Mucosa of gallbladder (tissue), 1 donor: Measurements from ENCODE around the gene ZSWIM5. TPM values are rescaled to one million over a fixed set of nuclear protein-coding genes. Genes with fewer than 3 reads are reported as not detected.
A peak's percentile ranks its signal among the peaks of the same experiment; 100 is the strongest.
"Not testable (repeated sequence)": the region's sequence is repeated elsewhere in the genome, so short reads cannot be mapped to it uniquely, and the experiment has no call there.

Experiments used
- DNase-seq: peaks from one replicate; pipeline ENCODE4 v3.0.0-alpha.2; 2020; ENCODE audit warnings: low spot score
- total RNA-seq: library from RNA; stranded (reverse); gene quantifications from one replicate; pipeline ENCODE4 v1.2.1, GENCODE V29; 2021
- donor health status: DM: no; HTN: no; CAD: no.

Gene ZSWIM5
- total RNA-seq, 1 donor from 2014 or later, result 4.4 TPM

GRCh38 chr1:45205011-45205909 is 1.1 kb downstream of the ZSWIM5 start:
- DNase-seq, result peak; percentile 23

- DNase-seq, result no peak
Measured at GRCh38 chr1:45200906-45201500, 5.4 kb downstream of the ZSWIM5 start.

GRCh38 chr1:45200435-45200834 is 6.0 kb downstream of the ZSWIM5 start:
- DNase-seq, result no peak

DNA sequence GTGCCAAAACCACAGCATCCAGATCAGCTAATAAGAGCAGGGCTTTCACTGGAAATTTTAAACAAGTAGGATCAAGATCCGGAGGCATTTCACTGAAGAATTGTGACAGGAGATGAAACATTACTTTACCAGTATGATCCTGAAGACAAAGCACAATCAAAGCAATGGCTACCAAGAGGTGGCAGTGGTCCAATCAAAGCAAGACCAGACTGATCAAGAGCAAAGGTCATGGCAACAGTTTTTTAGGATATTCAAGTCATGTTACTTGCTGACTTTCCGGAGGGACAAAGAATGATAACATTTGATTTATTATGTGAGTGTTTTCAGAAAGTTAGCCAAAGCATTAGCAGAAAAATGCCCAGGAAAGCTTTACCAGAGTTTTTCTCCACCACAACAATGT is 8.2 kb downstream of the ZSWIM5 start:
- no peak for DNase-seq

- DNase-seq, result no peak
Measured at GRCh38 chr1:45196863-45197262, 9.5 kb downstream of the ZSWIM5 start.

GRCh38 chr1:45191418-45191783 is 15.0 kb downstream of the ZSWIM5 start:
- DNase-seq, result no peak

GRCh38 chr1:45187725-45188124 is 18.7 kb downstream of the ZSWIM5 start:
- DNase-seq, result no peak

DNA sequence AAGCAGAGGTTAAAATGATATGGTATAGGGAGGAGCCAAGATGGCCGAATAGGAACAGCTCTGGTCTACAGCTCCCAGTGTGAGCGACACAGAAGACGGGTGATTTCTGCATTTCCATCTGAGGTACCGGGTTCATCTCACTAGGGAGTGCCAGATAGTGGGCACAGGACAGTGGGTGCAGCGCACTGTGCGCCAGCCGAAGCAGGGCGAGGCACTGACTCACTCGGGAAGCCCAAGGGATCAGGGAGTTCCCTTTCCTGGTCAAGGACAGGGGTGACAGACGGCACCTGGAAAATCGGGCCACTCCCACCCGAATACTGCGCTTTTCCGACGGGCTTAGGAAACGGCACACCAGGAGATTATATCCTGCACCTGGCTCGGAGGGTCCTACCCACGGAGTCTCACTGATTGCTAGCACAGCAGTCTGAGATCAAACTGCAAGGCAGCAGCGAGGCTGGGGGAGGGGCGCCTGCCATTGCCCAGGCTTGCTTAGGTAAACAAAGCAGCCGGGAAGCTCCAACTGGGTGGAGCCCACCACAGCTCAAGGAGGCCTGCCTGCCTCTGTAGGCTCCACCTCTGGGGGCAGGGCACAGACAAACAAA is 26.4 kb downstream of the ZSWIM5 start:
- not testable (repeated sequence) for DNase-seq

DNA sequence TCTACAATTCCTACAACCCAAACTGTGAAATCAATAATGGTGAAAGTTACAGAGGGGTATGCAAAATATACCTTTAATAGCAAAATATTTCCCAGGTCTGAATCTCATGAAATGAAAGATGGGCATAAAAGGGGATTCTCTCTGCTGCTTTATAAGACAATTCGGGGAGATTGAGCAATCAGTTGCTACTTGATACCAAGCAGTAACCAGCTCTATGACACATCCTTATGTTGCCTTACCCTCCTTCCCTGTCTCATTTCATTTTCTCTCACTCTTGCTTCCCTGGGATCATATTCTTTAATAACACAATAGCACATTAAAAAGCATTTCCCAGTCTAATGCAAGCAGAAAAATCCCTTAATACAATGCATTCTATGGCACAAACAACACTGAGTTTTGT is 29.0 kb downstream of the ZSWIM5 start:
- no peak for DNase-seq

- DNase-seq, result no peak
Measured at GRCh38 chr1:45172764-45173163, 33.6 kb downstream of the ZSWIM5 start.

DNA sequence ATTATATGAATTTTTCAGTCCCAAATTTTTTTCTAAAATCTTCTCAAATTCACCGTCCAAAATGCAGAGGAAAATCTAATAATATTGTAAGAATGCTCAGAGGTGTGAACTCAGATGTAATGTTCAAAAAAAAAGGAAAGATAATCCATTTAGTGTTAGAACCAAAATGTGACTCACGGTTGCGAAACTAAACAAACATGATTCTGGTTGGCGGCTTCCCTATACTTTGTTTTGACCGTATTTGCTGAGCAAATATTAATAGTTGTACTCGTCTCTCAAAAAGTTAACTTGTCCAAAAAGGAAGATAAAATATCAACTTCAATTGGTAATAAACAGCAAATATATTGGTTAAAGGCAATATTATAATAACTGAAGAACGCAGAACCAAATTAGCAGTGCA is 34.4 kb downstream of the ZSWIM5 start:
- DNase-seq, result peak; percentile 18

- DNase-seq, result no peak
Measured at GRCh38 chr1:45171575-45171974, 34.8 kb downstream of the ZSWIM5 start.

DNA sequence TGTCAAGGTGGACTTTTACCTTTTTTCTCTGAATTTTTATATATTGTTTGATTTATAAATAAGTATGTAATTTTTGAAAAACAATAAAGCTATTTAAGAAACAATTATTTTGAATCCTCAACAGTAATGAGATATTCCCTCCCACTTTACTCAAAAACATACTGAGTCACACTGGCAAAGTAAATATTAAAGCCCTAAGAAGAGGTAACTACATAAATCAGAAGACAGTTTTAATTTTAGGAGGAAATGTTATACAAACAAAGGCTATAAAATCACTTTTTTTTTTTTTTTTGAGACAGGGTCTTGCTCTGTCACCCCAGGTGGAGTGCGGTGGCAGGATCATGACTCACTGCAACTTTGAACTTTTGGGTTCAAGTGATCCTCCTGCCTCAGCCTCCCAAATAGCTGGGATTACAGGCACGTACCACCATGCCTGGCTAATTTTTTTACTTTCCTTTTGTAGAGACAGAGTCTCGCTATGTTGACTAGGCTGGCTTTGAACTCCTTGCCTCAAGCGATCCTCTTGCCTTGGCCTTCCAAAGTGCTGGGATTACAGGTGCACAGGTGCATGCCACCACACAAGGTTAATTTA is 36.2 kb downstream of the ZSWIM5 start:
- no peak for DNase-seq

DNA sequence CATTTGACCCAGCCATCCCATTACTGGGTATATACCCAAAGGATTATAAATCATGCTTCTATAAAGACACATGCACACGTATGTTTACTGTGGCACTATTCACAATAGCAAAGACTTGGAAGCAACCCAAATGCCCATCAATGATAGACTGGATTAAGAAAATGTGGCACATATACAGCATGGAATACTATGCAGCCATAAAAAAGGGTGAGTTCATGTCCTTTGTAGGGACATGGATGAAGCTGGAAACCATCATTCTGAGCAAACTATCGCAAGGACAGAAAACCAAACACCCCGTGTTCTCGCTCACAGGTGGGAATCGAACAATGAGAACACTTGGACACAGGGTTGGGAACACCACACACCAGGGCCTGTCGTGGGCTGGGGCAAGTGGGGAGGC is 38.5 kb downstream of the ZSWIM5 start:
- not testable (repeated sequence) for DNase-seq

- DNase-seq, result not testable (repeated sequence)
Measured at GRCh38 chr1:45164307-45164706, 42.1 kb downstream of the ZSWIM5 start.

DNA sequence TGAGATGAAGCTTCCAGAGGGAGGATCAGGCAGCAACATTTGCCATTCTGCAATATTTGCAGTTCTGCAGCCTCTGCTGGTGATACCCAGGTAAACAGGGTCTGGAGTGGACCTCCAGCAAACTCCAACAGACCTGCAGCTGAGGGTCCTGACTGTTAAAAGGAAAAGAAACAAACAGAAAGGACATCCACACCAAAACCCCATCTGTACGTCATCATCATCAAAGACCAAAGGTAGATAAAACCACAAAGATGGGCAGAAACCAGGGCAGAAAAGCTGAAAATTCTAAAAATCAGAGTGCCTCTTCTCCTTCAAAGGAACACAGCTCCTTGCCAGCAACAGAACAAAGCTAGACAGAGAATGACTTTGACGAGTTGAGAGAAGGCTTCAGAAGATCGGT is 43.3 kb downstream of the ZSWIM5 start:
- not testable (repeated sequence) for DNase-seq

- DNase-seq, result not testable (repeated sequence)
Measured at GRCh38 chr1:45162041-45163035, 44.1 kb downstream of the ZSWIM5 start.

DNA sequence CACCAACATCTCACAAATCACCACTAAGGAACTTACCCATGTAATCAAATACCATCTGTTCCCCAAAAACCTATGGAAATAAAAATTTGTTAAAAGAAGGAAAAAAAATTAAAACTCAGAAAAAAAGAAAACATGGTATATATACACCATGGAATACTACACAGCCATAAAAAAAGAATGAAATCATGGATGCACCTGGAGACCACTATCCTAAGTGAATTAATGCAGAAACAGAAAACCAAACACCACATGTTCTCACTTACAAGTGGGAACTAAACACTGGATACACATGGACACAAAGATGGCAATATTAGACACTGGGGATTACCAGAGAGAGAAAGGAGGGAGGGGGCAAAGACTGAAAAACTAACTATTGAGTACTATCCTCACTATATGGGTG is 50.4 kb downstream of the ZSWIM5 start:
- no peak for DNase-seq

GRCh38 chr1:45155423-45155822 is 51.0 kb downstream of the ZSWIM5 start:
- no peak for DNase-seq

DNA sequence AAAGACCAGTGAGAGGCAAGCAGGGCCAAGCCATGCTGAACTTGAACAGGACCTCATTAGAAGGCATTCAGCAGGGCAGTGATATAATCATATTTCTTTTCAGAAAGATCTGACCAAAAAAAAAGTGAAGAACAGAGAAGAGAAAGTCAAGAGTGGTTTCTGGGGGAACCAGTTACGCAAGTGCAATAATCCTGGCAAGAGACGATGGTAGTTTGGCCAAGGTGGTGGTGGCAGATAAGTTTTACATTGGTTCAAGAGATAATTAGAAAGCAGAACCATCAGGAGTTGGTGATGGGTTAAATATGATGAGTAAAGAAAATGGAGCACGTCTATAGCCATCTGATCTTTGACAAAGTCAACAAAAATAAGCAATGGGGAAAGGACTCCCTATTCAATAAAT is 54.3 kb downstream of the ZSWIM5 start:
- DNase-seq, result no peak

DNA sequence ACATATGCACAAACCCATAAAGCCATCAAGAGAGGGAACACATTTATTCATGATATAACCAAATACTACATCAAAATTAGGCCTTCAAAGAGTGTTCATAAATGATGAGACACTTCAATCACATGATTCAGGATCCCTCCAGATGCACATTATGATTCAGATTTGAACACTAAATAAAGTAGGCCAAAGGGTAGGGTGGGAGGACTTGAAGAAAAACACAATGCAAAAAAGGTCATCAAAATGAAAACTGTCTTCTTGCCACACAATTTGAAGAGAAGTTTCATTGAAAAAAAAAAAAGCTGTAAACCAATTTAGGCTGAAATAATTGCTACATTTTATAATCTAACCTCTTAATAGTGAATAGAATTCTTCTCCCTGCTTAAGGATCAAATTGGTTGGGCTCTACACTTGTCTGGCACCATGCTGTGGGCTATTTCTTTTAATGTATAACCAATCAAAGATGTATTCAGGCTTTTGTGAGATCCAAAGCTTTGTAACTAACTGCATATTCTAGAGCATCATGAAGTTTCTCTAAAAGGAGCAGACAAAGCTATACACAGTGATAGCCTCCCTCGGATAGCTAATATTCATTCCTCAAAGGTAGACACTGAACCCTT is 58.1 kb downstream of the ZSWIM5 start:
- no peak for DNase-seq
